ENCODE data around the gene CAPN10.

Gene CAPN10

DNA sequence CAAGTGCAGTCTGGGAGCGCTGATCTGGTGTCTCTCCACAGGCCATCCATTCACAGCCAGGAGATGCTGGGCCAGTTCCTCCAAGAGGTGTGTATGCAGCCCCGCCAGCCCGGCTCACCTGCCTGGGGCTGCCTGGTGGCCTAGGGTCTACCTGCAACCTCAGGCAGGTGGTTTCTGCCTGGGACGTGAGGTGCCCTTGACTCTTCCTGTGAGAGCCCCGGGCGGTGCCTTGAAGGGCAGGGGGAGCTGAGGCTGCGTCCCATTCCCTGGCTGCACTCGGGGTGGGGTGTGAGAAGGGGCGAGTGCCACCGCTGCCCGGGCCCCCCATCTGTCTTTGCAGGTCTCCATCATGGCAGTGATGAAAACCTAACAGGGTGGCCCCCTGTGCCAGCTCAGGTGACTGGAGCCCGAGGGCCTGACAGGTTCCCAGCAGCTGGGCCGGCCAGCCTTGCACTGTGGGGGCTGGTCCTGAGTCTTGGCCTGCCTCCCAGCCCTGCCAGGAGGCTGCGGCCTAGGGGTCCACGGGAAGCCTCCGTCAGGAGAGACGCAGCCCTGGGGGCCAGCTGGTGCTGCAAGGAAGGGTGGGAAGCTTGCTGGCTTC lies 11.9 kb downstream of the CAPN10 start:
- no peak overlapping the region for H3K27ac ChIP-seq
- TF ChIP-seq, protein P1, sequence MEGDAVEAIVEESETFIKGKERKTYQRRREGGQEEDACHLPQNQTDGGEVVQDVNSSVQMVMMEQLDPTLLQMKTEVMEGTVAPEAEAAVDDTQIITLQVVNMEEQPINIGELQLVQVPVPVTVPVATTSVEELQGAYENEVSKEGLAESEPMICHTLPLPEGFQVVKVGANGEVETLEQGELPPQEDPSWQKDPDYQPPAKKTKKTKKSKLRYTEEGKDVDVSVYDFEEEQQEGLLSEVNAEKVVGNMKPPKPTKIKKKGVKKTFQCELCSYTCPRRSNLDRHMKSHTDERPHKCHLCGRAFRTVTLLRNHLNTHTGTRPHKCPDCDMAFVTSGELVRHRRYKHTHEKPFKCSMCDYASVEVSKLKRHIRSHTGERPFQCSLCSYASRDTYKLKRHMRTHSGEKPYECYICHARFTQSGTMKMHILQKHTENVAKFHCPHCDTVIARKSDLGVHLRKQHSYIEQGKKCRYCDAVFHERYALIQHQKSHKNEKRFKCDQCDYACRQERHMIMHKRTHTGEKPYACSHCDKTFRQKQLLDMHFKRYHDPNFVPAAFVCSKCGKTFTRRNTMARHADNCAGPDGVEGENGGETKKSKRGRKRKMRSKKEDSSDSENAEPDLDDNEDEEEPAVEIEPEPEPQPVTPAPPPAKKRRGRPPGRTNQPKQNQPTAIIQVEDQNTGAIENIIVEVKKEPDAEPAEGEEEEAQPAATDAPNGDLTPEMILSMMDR (conservative IDR thresholded peaks at IDR 0.05) = no peak
- no peak for TF ChIP-seq ZFX (IDR thresholded peaks at IDR 0.05)

GRCh38 chr2:240599141-240599583 lies 12.6 kb downstream of the CAPN10 start:
- no peak overlapping the region for H3K27ac ChIP-seq
- TF ChIP-seq ZFX (IDR thresholded peaks at IDR 0.05) = no peak
- TF ChIP-seq, protein P1 (conservative IDR thresholded peaks at IDR 0.05) = no peak

DNA sequence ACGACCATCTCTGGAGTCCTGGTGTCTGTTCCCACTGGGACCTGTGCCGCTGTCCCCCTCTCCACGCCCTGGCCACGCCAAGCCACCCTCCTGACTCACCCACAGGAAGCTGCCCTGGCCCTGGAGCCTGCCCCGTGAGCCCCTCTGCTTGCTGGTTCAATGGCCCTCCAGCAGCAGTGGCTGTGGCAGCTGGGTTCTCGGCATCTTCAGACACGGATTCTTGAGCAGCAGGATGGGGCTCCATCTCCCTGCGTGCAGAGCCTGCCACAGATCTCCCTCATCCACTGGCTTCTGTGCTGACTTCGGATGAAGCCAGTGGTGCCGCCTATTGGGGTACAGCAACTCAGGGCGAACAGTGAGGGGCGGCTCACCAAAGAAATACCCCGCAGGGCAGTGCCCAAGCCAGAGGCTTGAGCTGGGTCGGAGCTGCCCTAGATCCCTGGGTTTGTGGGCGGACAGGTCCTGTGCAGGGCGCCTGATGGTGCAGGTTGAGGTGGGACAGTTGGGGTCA lies 14.0 kb downstream of the CAPN10 start:
- no peak overlapping the region for H3K27ac ChIP-seq
- TF ChIP-seq ZFX (IDR thresholded peaks at IDR 0.05) = no peak
- TF ChIP-seq, protein P1 (conservative IDR thresholded peaks at IDR 0.05) = no peak

DNA sequence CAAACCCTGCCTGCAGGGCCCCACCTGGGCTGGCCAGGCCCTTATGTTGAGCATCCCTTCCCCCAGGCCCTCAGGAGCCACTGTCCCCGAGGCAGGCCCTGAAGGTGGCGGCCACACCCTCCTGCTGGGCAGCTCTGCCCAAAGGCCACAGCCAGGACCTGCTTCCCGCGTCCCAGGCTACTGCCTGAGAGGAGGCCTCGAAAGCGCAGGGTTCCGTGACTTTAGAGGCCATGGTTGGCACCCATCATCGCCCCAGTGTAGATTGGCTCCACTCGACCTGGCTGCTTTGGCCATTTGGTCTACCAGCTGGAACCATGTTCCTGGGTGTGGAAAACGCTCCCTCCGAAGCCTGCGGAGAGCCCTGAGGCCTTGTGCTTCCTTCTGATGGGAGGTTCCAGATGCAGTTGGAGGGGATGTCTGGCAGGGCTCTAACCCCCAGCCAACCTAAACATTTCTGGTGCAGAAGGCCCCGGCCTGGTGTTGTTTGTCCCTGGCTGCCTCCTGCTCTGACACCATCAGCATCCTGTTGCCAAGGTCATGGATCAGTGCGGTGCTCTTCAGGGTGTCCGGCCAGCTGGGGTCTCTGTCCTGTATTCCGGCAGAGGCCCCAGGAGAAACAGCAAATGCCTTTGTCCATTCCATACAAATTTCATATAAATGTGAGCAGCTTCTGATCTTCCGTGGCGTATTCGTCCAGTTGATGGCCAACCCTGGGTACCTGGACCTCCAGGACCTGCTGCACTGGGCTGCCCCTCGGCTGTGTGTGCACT lies 14.7 kb downstream of the CAPN10 start:
- H3K27ac ChIP-seq = no peak overlapping the region
- TF ChIP-seq ZFX (IDR thresholded peaks at IDR 0.05) = no peak
- TF ChIP-seq, protein P1 (conservative IDR thresholded peaks at IDR 0.05) = no peak

GRCh38 chr2:240601831-240602160 lies 15.3 kb downstream of the CAPN10 start:
- TF ChIP-seq, protein P1 (conservative IDR thresholded peaks at IDR 0.05) = no peak
- no peak for TF ChIP-seq ZFX (IDR thresholded peaks at IDR 0.05)
- no peak overlapping the region for H3K27ac ChIP-seq

DNA sequence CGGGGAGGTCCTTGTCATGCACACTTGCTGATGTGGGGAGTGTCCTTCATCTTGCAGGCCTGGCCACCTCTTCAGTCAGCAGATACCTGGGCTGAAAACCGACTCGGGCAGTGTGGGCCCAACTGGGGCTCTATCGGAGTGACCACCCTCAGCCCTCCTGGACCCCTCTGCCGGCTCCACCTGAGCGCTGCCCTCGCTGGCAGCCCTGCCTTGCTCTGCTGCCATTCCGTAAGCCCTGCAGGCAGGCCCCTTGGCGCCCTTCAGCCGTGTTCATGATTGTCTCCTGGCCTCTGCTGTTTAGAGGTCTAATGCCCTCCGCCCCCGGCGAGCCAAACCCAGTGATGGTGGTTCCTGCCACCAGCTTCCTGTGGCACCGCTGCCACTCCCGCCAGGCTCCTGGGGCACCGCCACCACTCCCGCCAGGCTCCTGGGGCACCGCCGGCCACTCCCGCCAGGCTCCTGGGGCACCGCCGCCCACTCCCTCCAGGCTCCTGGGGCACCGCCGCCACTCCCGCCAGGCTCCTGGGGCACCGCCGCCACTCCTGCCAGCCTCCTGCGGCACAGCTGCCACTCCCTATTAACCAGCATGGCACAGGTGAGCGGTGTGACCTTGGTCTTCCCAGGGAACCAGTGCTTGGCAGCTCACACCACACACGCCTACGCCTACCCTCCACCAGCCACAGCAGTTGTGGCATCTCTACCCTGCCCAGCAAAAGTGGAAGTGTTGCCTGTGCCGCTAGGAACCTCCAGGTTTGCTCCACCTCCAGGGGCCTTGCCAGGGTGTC lies 15.9 kb downstream of the CAPN10 start:
- no peak overlapping the region for H3K27ac ChIP-seq
- TF ChIP-seq, protein P1 (conservative IDR thresholded peaks at IDR 0.05) = no peak
- TF ChIP-seq ZFX (IDR thresholded peaks at IDR 0.05) = no peak

Measured in C4-2B (cell line).